Liver (tissue), 9 donors: ENCODE measurements around the gene WWP2. TPM values are rescaled to one million over a fixed set of nuclear protein-coding genes. Genes with fewer than 3 reads are reported as not detected.

Experiments
- DNase-seq: peaks from one replicate; pipeline ENCODE4 v3.0.0-alpha.2; 2017; ENCODE audit warnings: low spot score
- H3K27ac ChIP-seq, 2 donors: one replicate each; pipeline ENCODE4 v1.7.0; 2013; ENCODE audit warnings: inconsistent platforms in 2 of 2, low read length in 2 of 2, control low read depth in 1 of 2, low read depth in 1 of 2, mild to moderate bottlenecking in 1 of 2
- H3K27me3 ChIP-seq, 4 donors: one replicate each; pipeline versions ENCODE4 v1.6.1 to v1.7.0; 2013; ENCODE audit warnings: low read length in 3 of 4, inconsistent platforms in 1 of 4, mild to moderate bottlenecking in 1 of 4, moderate library complexity in 1 of 4; ENCODE audit not compliant: control insufficient read depth in 4 of 4, insufficient read depth in 4 of 4
- H3K36me3 ChIP-seq, 4 donors: one replicate each; pipeline versions ENCODE4 v1.6.1 to v1.7.0; 2013; ENCODE audit warnings: low read length in 3 of 4, mild to moderate bottlenecking in 3 of 4, low read depth in 1 of 4, moderate library complexity in 1 of 4; ENCODE audit not compliant: control insufficient read depth in 4 of 4, insufficient read depth in 3 of 4
- H3K4me1 ChIP-seq, 4 donors: one replicate each; pipeline versions ENCODE4 v1.6.1 to v1.7.0; 2013; ENCODE audit warnings: low read length in 3 of 4, mild to moderate bottlenecking in 3 of 4, moderate library complexity in 1 of 4; ENCODE audit not compliant: control insufficient read depth in 4 of 4, insufficient read depth in 4 of 4
- H3K4me3 ChIP-seq, 3 donors: one replicate each; pipeline versions ENCODE4 v1.6.1 to v1.7.0; 2013; ENCODE audit warnings: low read length in 3 of 3, control low read depth in 1 of 3, low read depth in 1 of 3, mild to moderate bottlenecking in 1 of 3
- H3K9ac ChIP-seq, 2 donors: one replicate each; pipeline ENCODE4 v1.7.0; 2013; ENCODE audit warnings: low read length in 2 of 2, mild to moderate bottlenecking in 2 of 2, moderate library complexity in 2 of 2, control low read depth in 1 of 2, low read depth in 1 of 2
- H3K9me3 ChIP-seq, 4 donors: one replicate each; pipeline versions ENCODE4 v1.6.1 to v1.7.0; 2013; ENCODE audit warnings: low read length in 3 of 4; ENCODE audit not compliant: control insufficient read depth in 4 of 4
- ATF3 ChIP-seq: IDR thresholded peaks from 2 replicates; pipeline ENCODE4 v1.6.1; 2016; ENCODE audit warnings: antibody characterized with exemption
- EGR1 ChIP-seq, 2 donors: IDR thresholded peaks; 2 replicates each; pipeline ENCODE4 v1.6.1; 2016 to 2018; ENCODE audit warnings: antibody characterized with exemption in 2 of 2, low read depth in 2 of 2
- FOXA1 ChIP-seq: IDR thresholded peaks from 2 replicates; pipeline ENCODE4 v1.6.1; 2016; ENCODE audit warnings: antibody characterized with exemption
- FOXA2 ChIP-seq: IDR thresholded peaks from 2 replicates; pipeline ENCODE4 v1.6.1; 2016; ENCODE audit warnings: antibody characterized with exemption
- GABPA ChIP-seq, 2 donors: IDR thresholded peaks in 1 of 2; conservative IDR thresholded peaks in 1 of 2; 2 replicates each; pipeline ENCODE4 v1.6.1; 2016; ENCODE audit warnings: antibody characterized with exemption in 2 of 2, mild to moderate bottlenecking in 1 of 2, moderate library complexity in 1 of 2
- HNF4A ChIP-seq, 2 donors: conservative IDR thresholded peaks; 2 replicates each; pipeline ENCODE4 v1.6.1; 2016; ENCODE audit warnings: antibody characterized with exemption in 2 of 2, mild to moderate bottlenecking in 2 of 2
- HNF4G ChIP-seq: IDR thresholded peaks from 2 replicates; pipeline ENCODE4 v1.6.1; 2016; ENCODE audit warnings: antibody characterized with exemption
- JUND ChIP-seq, 2 donors: IDR thresholded peaks; 2 replicates each; pipeline ENCODE4 v1.6.1; 2016; ENCODE audit warnings: antibody characterized with exemption in 2 of 2
- MAX ChIP-seq: IDR thresholded peaks from 2 replicates; pipeline ENCODE4 v1.6.1; 2016; ENCODE audit warnings: antibody characterized with exemption
- RAD21 ChIP-seq, 2 donors: IDR thresholded peaks; 2 replicates each; pipeline ENCODE4 v1.6.1; 2016; ENCODE audit warnings: antibody characterized with exemption in 2 of 2, mild to moderate bottlenecking in 2 of 2
- REST ChIP-seq: IDR thresholded peaks from 2 replicates; pipeline ENCODE4 v1.6.1; 2016; ENCODE audit warnings: antibody characterized with exemption, mild to moderate bottlenecking
- RXRA ChIP-seq, 2 donors: IDR thresholded peaks; 2 replicates each; pipeline ENCODE4 v1.6.1; 2017 to 2018; ENCODE audit warnings: antibody characterized with exemption in 2 of 2, mild to moderate bottlenecking in 1 of 2
- SP1 ChIP-seq: IDR thresholded peaks from 2 replicates; pipeline ENCODE4 v1.6.1; 2018; ENCODE audit warnings: antibody characterized with exemption, mild to moderate bottlenecking
- TAF1 ChIP-seq: conservative IDR thresholded peaks from 2 replicates; pipeline ENCODE4 v1.6.1; 2016; ENCODE audit warnings: antibody characterized with exemption, mild to moderate bottlenecking
- YY1 ChIP-seq: IDR thresholded peaks from 2 replicates; pipeline ENCODE4 v1.6.1; 2016; ENCODE audit warnings: antibody characterized with exemption, mild to moderate bottlenecking
- ZBTB33 ChIP-seq: IDR thresholded peaks from 2 replicates; pipeline ENCODE4 v1.6.1; 2016; ENCODE audit warnings: antibody characterized with exemption
- WGBS: extraction: QIAGEN DNeasy Blood & Tissue Kit; methylation state at CpG from one replicate; pipeline ENCODE4 v1.1.7; 2013; 5-methylcytosine and 5-hydroxymethylcytosine counted together
- polyA plus RNA-seq, 2 donors: library from polyadenylated mRNA; stranded (reverse) in 1 of 2; unstranded in 1 of 2; fragments of 200-250 nt in 1 of 2; fragments of >200 nt in 1 of 2; fragmentation: Nextera tagmentation in 1 of 2; extraction: Ambion mirVana in 1 of 2; gene quantifications; one replicate each; pipeline versions ENCODE4 v1.2.1 to v1.2.3, GENCODE V29; 2013 to 2015
- total RNA-seq, 2 donors: library from RNA; depleted of rRNA; stranded (reverse); fragments of >200 nt; gene quantifications; one replicate each; pipeline ENCODE4 v1.2.3, GENCODE V29; 2014
- donor health status: healthy.
- donor health status: healthy.
- donor health status: healthy.
- donor health status: healthy.
- donor health status: healthy.

The WWP2 gene
- total and polyA plus RNA-seq, 4 donors: 8.6 to 22.7 (median 13.6) TPM

GRCh38 chr16:69909760-69910159, 147.6 kb downstream of the WWP2 start (continued):
- TF ChIP-seq ZBTB33 (peak; percentile 24), ATF3 (no peak), RXRA (IDR thresholded peaks at IDR 0.05) (no peak), HNF4A (conservative IDR thresholded peaks at IDR 0.05) (peak in 1 of 2 donors; percentile 21), EGR1 (IDR thresholded peaks at IDR 0.05; ENCODE audit: low read depth in 2 of 2) (no peak), SP1 (no peak), GABPA (IDR thresholded peaks at IDR 0.05 in 1 of 2, conservative IDR thresholded peaks at IDR 0.05 in 1 of 2) (no peak), JUND (IDR thresholded peaks at IDR 0.05) (no peak), HNF4G (no peak), YY1 (no peak), TAF1 (no peak), FOXA2 (peak; percentile 79)

- DNase-seq: no peak
- H3K27me3 ChIP-seq: no peaks in the 10 kb centered on the region
- H3K27ac ChIP-seq: no peak overlapping the region
- 77% methylated on average over 3 of the region's 3 CpGs for WGBS
- H3K9me3 ChIP-seq: no peaks in the 10 kb centered on the region
- no peak overlapping the region for H3K9ac ChIP-seq
- peaks cover 0 to 3% (median 2%) of the 10 kb centered on the region in 4 donors for H3K4me1 ChIP-seq
- H3K4me3 ChIP-seq: no peak overlapping the region
- peaks cover 0 to 7% (median 4%) of the 10 kb centered on the region in 4 donors for H3K36me3 ChIP-seq
- TF ChIP-seq JUND (IDR thresholded peaks at IDR 0.05) (no peak), MAX (no peak), YY1 (no peak), ATF3 (no peak), RXRA (IDR thresholded peaks at IDR 0.05) (no peak), RAD21 (IDR thresholded peaks at IDR 0.05) (no peak), EGR1 (IDR thresholded peaks at IDR 0.05; ENCODE audit: low read depth in 2 of 2) (no peak), FOXA2 (no peak), FOXA1 (no peak), SP1 (no peak), REST (no peak), GABPA (IDR thresholded peaks at IDR 0.05 in 1 of 2, conservative IDR thresholded peaks at IDR 0.05 in 1 of 2) (no peak)
These were observed 148.8 kb downstream of the WWP2 start for GRCh38 chr16:69910964-69911363.
